ENCODE measurements around the gene ADGRL3. TPM values are rescaled to one million over a fixed set of nuclear protein-coding genes. Genes with fewer than 3 reads are reported as not detected.

The ADGRL3 gene
- total RNA-seq, 4 donors from 2014 or later = 6.1 to 26.0 (median 7.3) TPM

- no peak overlapping the region for H3K4me3 ChIP-seq
- H3K4me1 ChIP-seq = no peaks in the 10 kb centered on the region
- no peaks in the 10 kb centered on the region for H3K36me3 ChIP-seq
- no peaks in the 10 kb centered on the region for H3K27me3 ChIP-seq
- no peak for TF ChIP-seq EP300 (IDR thresholded peaks at IDR 0.05)
- TF ChIP-seq POLR2A (IDR thresholded peaks at IDR 0.05) = no peak
- TF ChIP-seq CTCF (IDR thresholded peaks at IDR 0.05) = no peak
- no peak for TF ChIP-seq POLR2AphosphoS5 (IDR thresholded peaks at IDR 0.05)
- WGBS, 2 donors (ENCODE audit: low coverage in 1 of 2) = 92 to 93% methylated on average over 3 of the region's 3 CpGs
- no peak for ATAC-seq
- no peak overlapping the region for H3K27ac ChIP-seq
- H3K9me3 ChIP-seq = no peaks in the 10 kb centered on the region
These were observed 719.4 kb downstream of the ADGRL3 start for GRCh38 chr4:61919561-61919960.

GRCh38 chr4:61921920-61922319 is 721.8 kb downstream of the ADGRL3 start:
- Histone ChIP-seq H3K9me3 (no peaks in the 10 kb centered on the region), H3K36me3 (no peaks in the 10 kb centered on the region), H3K4me3 (no peak overlapping the region), H3K27me3 (no peaks in the 10 kb centered on the region), H3K27ac (no peak overlapping the region), H3K4me1 (no peaks in the 10 kb centered on the region)
- ATAC-seq = no peak
- 62 to 70% methylated on average over 2 of the region's 2 CpGs for WGBS, 2 donors (ENCODE audit: low coverage in 1 of 2)
- TF ChIP-seq POLR2A (IDR thresholded peaks at IDR 0.05) = no peak
- TF ChIP-seq CTCF (IDR thresholded peaks at IDR 0.05) = no peak
- no peak for TF ChIP-seq EP300 (IDR thresholded peaks at IDR 0.05)
- TF ChIP-seq POLR2AphosphoS5 (IDR thresholded peaks at IDR 0.05) = no peak

- no peak for TF ChIP-seq POLR2AphosphoS5 (IDR thresholded peaks at IDR 0.05)
- H3K27me3 ChIP-seq = no peaks in the 10 kb centered on the region
- ATAC-seq = no peak
- H3K4me3 ChIP-seq = no peak overlapping the region
- no peaks in the 10 kb centered on the region for H3K36me3 ChIP-seq
- H3K9me3 ChIP-seq = no peaks in the 10 kb centered on the region
- no peaks in the 10 kb centered on the region for H3K4me1 ChIP-seq
- no peak overlapping the region for H3K27ac ChIP-seq
- WGBS, 2 donors (ENCODE audit: low coverage in 1 of 2) = 83 to 89% methylated on average over 4 of the region's 4 CpGs
These were observed 722.6 kb downstream of the ADGRL3 start for GRCh38 chr4:61922766-61923165.

- Histone ChIP-seq H3K27me3 (no peaks in the 10 kb centered on the region), H3K4me1 (no peaks in the 10 kb centered on the region), H3K9me3 (no peaks in the 10 kb centered on the region), H3K4me3 (no peak overlapping the region), H3K27ac (no peak overlapping the region), H3K36me3 (no peaks in the 10 kb centered on the region)
- ATAC-seq = no peak
- TF ChIP-seq EP300 (IDR thresholded peaks at IDR 0.05) (no peak), POLR2AphosphoS5 (IDR thresholded peaks at IDR 0.05) (no peak), CTCF (IDR thresholded peaks at IDR 0.05) (no peak), POLR2A (IDR thresholded peaks at IDR 0.05) (no peak)
- 33 to 47% methylated on average over 2 to 3 of the region's 3 CpGs for WGBS, 2 donors (ENCODE audit: low coverage in 1 of 2)
These were observed 723.1 kb downstream of the ADGRL3 start for GRCh38 chr4:61923179-61923578.

GRCh38 chr4:61924131-61924530 is 724.0 kb downstream of the ADGRL3 start:
- TF ChIP-seq POLR2A (IDR thresholded peaks at IDR 0.05) (no peak), EP300 (IDR thresholded peaks at IDR 0.05) (no peak), POLR2AphosphoS5 (IDR thresholded peaks at IDR 0.05) (no peak), CTCF (IDR thresholded peaks at IDR 0.05) (no peak)
- no peaks in the 10 kb centered on the region for H3K9me3 ChIP-seq
- 100% methylated on average over 1 of the region's 1 CpG for WGBS, 2 donors (ENCODE audit: low coverage in 1 of 2)
- H3K36me3 ChIP-seq = no peaks in the 10 kb centered on the region
- ATAC-seq = no peak
- no peaks in the 10 kb centered on the region for H3K27me3 ChIP-seq
- H3K4me3 ChIP-seq = no peak overlapping the region
- no peaks in the 10 kb centered on the region for H3K4me1 ChIP-seq
- H3K27ac ChIP-seq = no peak overlapping the region
